SK-N-SH (cell line): ENCODE results near the gene COL15A1. TPM values are rescaled to one million over a fixed set of nuclear protein-coding genes. Genes with fewer than 3 reads are reported as not detected.

Source experiments
- CTCF ChIA-PET: fragments of 300-600, 350-600 bp; formaldehyde crosslinking; extraction: SDS; loops from one replicate; lab custom pipeline; 2021; lab: Yijun Ruan, JAX
- POLR2A ChIA-PET: fragments of 350-600 bp; sonication (Branson Sonifier 250); formaldehyde crosslinking; extraction: SDS; loops from one replicate; lab custom pipeline; 2020; ENCODE audit warnings: antibody characterized with exemption, inconsistent platforms; lab: Yijun Ruan, JAX
- DNase-seq: peaks from one replicate; pipeline ENCODE4 v3.0.0; 2012
- H2AFZ ChIP-seq: fragments of 200-600 bp; sonication (generic); 2 replicates; pipeline ENCODE4 v1.8.1; 2016; ENCODE audit warnings: antibody characterized with exemption, mild to moderate bottlenecking, low read depth
- H3F3A ChIP-seq: fragments of 200-600 bp; sonication (generic); replicated peaks from 2 replicates; pipeline ENCODE3; 2016; ENCODE audit warnings: antibody characterized with exemption, mild to moderate bottlenecking; ENCODE audit not compliant: insufficient read depth
- H3K27ac ChIP-seq, 2 experiments: fragments of 200-500 bp in 1 of 2; fragments of 200-600 bp in 1 of 2; sonication (Bioruptor generic) in 1 of 2; sonication (generic), shearing (Covaris generic) in 1 of 2; 2 replicates each; pipeline versions ENCODE4 v1.5.1 to v1.6.1; 2014 to 2016; ENCODE audit warnings: low read depth in 2 of 2, inconsistent platforms in 1 of 2, low read length in 1 of 2, mild to moderate bottlenecking in 1 of 2, mixed read lengths in 1 of 2
- H3K27me3 ChIP-seq: fragments of 200-600 bp; sonication (generic), shearing (Covaris generic); 2 replicates; pipeline ENCODE4 v1.6.1; 2016; ENCODE audit warnings: mixed run types; ENCODE audit not compliant: insufficient read depth
- H3K36me3 ChIP-seq, 2 experiments: fragments of 200-500 bp in 1 of 2; fragments of 200-600 bp in 1 of 2; sonication (Bioruptor generic) in 1 of 2; sonication (generic) in 1 of 2; replicated peaks in 1 of 2; 2 replicates each; pipeline versions ENCODE3 to v1.5.1; 2014 to 2016; ENCODE audit warnings: low read length in 1 of 2, mild to moderate bottlenecking in 1 of 2; ENCODE audit not compliant: insufficient read depth in 2 of 2, control insufficient read depth in 1 of 2
- H3K4me1 ChIP-seq, 2 experiments: fragments of 200-500 bp in 1 of 2; fragments of 200-600 bp in 1 of 2; sonication (Bioruptor generic) in 1 of 2; sonication (generic), shearing (Covaris generic) in 1 of 2; 2 replicates each; pipeline versions ENCODE4 v1.5.1 to v1.6.1; 2014 to 2016; ENCODE audit warnings: low read depth in 1 of 2, low read length in 1 of 2, mixed run types in 1 of 2; ENCODE audit not compliant: insufficient read depth in 2 of 2, control insufficient read depth in 1 of 2
- H3K4me2 ChIP-seq: fragments of 200-600 bp; sonication (generic), shearing (Covaris generic); 2 replicates; pipeline ENCODE4 v1.6.1; 2017; ENCODE audit warnings: mixed run types
- H3K4me3 ChIP-seq, 2 experiments: fragments of 200-500 bp in 1 of 2; fragments of 200-600 bp in 1 of 2; sonication (Bioruptor generic) in 1 of 2; sonication (generic), shearing (Covaris generic) in 1 of 2; 2 replicates each; pipeline versions ENCODE4 v1.5.1 to v1.8.1; 2014 to 2016; ENCODE audit warnings: low read depth in 2 of 2, inconsistent platforms in 1 of 2, low read length in 1 of 2, mild to moderate bottlenecking in 1 of 2, mixed read lengths in 1 of 2, moderate library complexity in 1 of 2
- H3K79me2 ChIP-seq: fragments of 200-600 bp; sonication (generic); 2 replicates; pipeline ENCODE4 v1.8.1; 2017; ENCODE audit warnings: mild to moderate bottlenecking; ENCODE audit not compliant: insufficient read depth
- H3K9ac ChIP-seq: fragments of 200-600 bp; sonication (generic); 2 replicates; pipeline ENCODE4 v1.6.1; 2017; ENCODE audit warnings: mixed run types
- H3K9me2 ChIP-seq: fragments of 200-600 bp; sonication (generic); 2 replicates; pipeline ENCODE4 v1.6.1; 2017; ENCODE audit warnings: mixed run types
- H3K9me3 ChIP-seq: fragments of 200-600 bp; sonication (generic); 2 replicates; pipeline ENCODE4 v1.6.1; 2017; ENCODE audit warnings: mixed run types, mild to moderate bottlenecking, moderate library complexity
- H4K20me1 ChIP-seq: fragments of 200-600 bp; sonication (generic); 2 replicates; pipeline ENCODE4 v1.6.1; 2017; ENCODE audit warnings: mild to moderate bottlenecking, mixed run types; ENCODE audit not compliant: insufficient read depth
- CTCF ChIP-seq: fragments of 200-600 bp; sonication (generic); IDR thresholded peaks from 2 replicates; pipeline ENCODE4 v1.6.1; 2017; ENCODE audit warnings: antibody characterized with exemption, mild to moderate bottlenecking, moderate library complexity
- EZH2phosphoT487 ChIP-seq: fragments of 200-600 bp; sonication (generic); IDR thresholded peaks from 2 replicates; pipeline ENCODE4 v1.6.1; 2017; ENCODE audit warnings: low read depth, mixed run types, mild to moderate bottlenecking, antibody characterized with exemption, moderate library complexity, borderline replicate concordance
- FOSL2 ChIP-seq: IDR thresholded peaks from 2 replicates; pipeline ENCODE4 v1.4.0; 2012; ENCODE audit warnings: low read depth, mild to moderate bottlenecking, moderate library complexity, borderline replicate concordance
- FOXM1 ChIP-seq: IDR thresholded peaks from 2 replicates; pipeline ENCODE4 v1.4.0; 2012; ENCODE audit warnings: low read depth, mild to moderate bottlenecking
- GABPA ChIP-seq: IDR thresholded peaks from 2 replicates; pipeline ENCODE4 v1.4.0; 2012; ENCODE audit warnings: low read depth, mild to moderate bottlenecking
- JUND ChIP-seq: IDR thresholded peaks from 2 replicates; pipeline ENCODE4 v1.4.0; 2012
- MAX ChIP-seq: IDR thresholded peaks from 2 replicates; pipeline ENCODE4 v1.4.0; 2012; ENCODE audit warnings: low read depth
- MEF2A ChIP-seq: IDR thresholded peaks from 2 replicates; pipeline ENCODE4 v1.4.0; 2012; ENCODE audit warnings: low read depth, borderline replicate concordance
- MXI1 ChIP-seq: IDR thresholded peaks from 2 replicates; pipeline ENCODE4 v1.6.1; 2012; ENCODE audit warnings: mild to moderate bottlenecking, low read depth, low read length, improper control_type of control experiment
- NRF1 ChIP-seq: IDR thresholded peaks from 2 replicates; pipeline ENCODE4 v1.6.1; 2012; ENCODE audit warnings: low read depth, mild to moderate bottlenecking, low read length
- PBX3 ChIP-seq: IDR thresholded peaks from 2 replicates; pipeline ENCODE4; 2012
- RCOR1 ChIP-seq: fragments of 150-350 bp; IDR thresholded peaks from 2 replicates; pipeline ENCODE4 v1.6.1; 2017; ENCODE audit warnings: antibody characterized with exemption, low read length
- REST ChIP-seq: IDR thresholded peaks from 2 replicates; pipeline ENCODE4 v1.6.1; 2012; ENCODE audit warnings: mild to moderate bottlenecking, low read depth, low read length, moderate library complexity
- USF2 ChIP-seq: fragments of 150-350 bp; IDR thresholded peaks from 2 replicates; pipeline ENCODE4 v1.6.1; 2017; ENCODE audit warnings: antibody characterized with exemption, low read length, low read depth, borderline replicate concordance
- WGBS: methylation state at CpG from one replicate; pipeline ENCODE4 v1.1.6; 2017; ENCODE audit warnings: low lambda C conversion rate; 5-methylcytosine and 5-hydroxymethylcytosine counted together
- polyA plus RNA-seq, 3 experiments: library from polyadenylated mRNA; depleted of rRNA; stranded (reverse); fragments of >200 nt; gene quantifications; 2 replicates each; pipeline ENCODE4 v1.2.3, GENCODE V29; 2012

Gene COL15A1
- polyA plus RNA-seq, 1 of the 3 experiments (the other 2 are of a cell fraction), result 0.84 TPM

- Histone ChIP-seq H3K27ac (no peak overlapping the region), H3K36me3 (no peaks in the 10 kb centered on the region), H3K4me2 (no peak overlapping the region), H3K79me2 (no peaks in the 10 kb centered on the region), H2AFZ (no peak overlapping the region), H4K20me1 (no peaks in the 10 kb centered on the region), H3K27me3 (no peaks in the 10 kb centered on the region), H3K9me3 (no peaks in the 10 kb centered on the region), H3K4me1 (peaks cover 0 to 13% of the 10 kb centered on the region in 2 experiments; a peak in 2 of 4 replicates), H3F3A (peaks cover 14% of the 10 kb centered on the region), H3K9me2 (no peaks in the 10 kb centered on the region), H3K4me3 (no peak overlapping the region), H3K9ac (no peak overlapping the region)
- WGBS, result 44% methylated on average over 2 of the region's 2 CpGs
- ChIA-PET POLR2A (no interaction called here), CTCF (no interaction called here)
- TF ChIP-seq CTCF, result no peak
- no peak for TF ChIP-seq NRF1
- no peak for TF ChIP-seq FOXM1
- TF ChIP-seq GABPA, result no peak
- TF ChIP-seq JUND, result no peak
- TF ChIP-seq REST, result no peak
- no peak for TF ChIP-seq USF2
- TF ChIP-seq MXI1, result no peak
- TF ChIP-seq FOSL2, result no peak
- TF ChIP-seq RCOR1, result no peak
- TF ChIP-seq MEF2A, result no peak
- TF ChIP-seq MAX, result no peak
- no peak for TF ChIP-seq PBX3
- no peak for TF ChIP-seq EZH2phosphoT487
- DNase-seq, result no peak
These were observed 31.3 kb upstream of the COL15A1 start for GRCh38 chr9:98912450-98912849.
